Upper lobe of right lung (tissue), 1 donor: ENCODE results near the gene OTUD7B. TPM values are rescaled to one million over a fixed set of nuclear protein-coding genes. Genes with fewer than 3 reads are reported as not detected.

ENCODE experiments used
- ATAC-seq: fragments of 200-7000 bp; cut with Tn5 transposase; one replicate; pipeline ENCODE4 v1.9.1; 2020; ENCODE audit warnings: mild to moderate bottlenecking, moderate library complexity
- DNase-seq: peaks from one replicate; pipeline ENCODE4 v3.0.0-alpha.2; 2020
- H3K27ac ChIP-seq: fragments of 200-600 bp; one replicate; pipeline ENCODE4 v1.8.0; 2022
- H3K27me3 ChIP-seq: fragments of 200-600 bp; one replicate; pipeline ENCODE4 v1.8.0; 2022; ENCODE audit warnings: mild to moderate bottlenecking
- H3K36me3 ChIP-seq: fragments of 200-600 bp; one replicate; pipeline ENCODE4 v1.8.0; 2022
- H3K4me1 ChIP-seq: fragments of 200-600 bp; one replicate; pipeline ENCODE4 v1.8.0; 2022
- H3K4me3 ChIP-seq: fragments of 200-600 bp; one replicate; pipeline ENCODE4 v1.8.0; 2022; ENCODE audit warnings: mild to moderate bottlenecking
- H3K9me3 ChIP-seq: fragments of 200-600 bp; one replicate; pipeline ENCODE4 v1.8.0; 2022
- intact Hi-C: fragments of 100-400 bp; cut with DNase I; formaldehyde crosslinking; loops from one replicate; pipeline ENCODE4 v1.11.0; 2022
- total RNA-seq: library from RNA; stranded (reverse); fragmentation: NEBNext Ultra II Directional; extraction: Animal tissue kit (Norgen Biotek cat#: 25700); gene quantifications from one replicate; pipeline ENCODE4 v1.2.1, GENCODE V29; 2021
- TF ChIP-seq, protein P1 (sequence below): fragments of 200-600 bp; IDR thresholded peaks from one replicate; pipeline ENCODE4 v1.8.0; 2022; ENCODE audit warnings: antibody characterized with exemption
- donor health status: DM: no; HTN: yes; CAD: no; lungs with severe emphysema.

OTUD7B gene
- total RNA-seq, 1 donor from 2014 or later, result 35.3 TPM

DNA sequence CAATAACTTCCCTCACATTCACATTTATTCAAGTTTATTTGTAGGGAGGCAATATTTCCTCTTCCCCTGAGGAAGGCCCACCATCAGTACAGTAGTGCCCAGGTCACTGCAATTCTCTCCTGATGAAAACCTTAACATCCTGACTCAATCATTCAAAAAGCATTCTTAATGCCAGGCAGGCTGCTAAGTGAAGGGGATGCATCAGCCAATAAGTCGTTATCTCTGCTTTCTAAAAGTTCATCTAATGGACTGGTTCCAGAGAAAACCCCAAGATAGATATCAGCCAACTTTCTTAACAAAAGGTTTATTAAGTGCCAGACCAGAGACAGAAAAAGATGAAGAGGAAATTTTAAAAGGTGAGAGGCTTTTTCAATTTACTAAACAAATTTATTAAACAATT is 17.3 kb downstream of the OTUD7B start:
- Histone ChIP-seq H3K9me3 (no peaks in the 10 kb centered on the region), H3K27ac (no peak overlapping the region), H3K4me1 (peaks cover 45% of the 10 kb centered on the region), H3K36me3 (no peaks in the 10 kb centered on the region), H3K27me3 (no peaks in the 10 kb centered on the region), H3K4me3 (no peak overlapping the region)
- DNase-seq, result no peak
- TF ChIP-seq, protein P1, sequence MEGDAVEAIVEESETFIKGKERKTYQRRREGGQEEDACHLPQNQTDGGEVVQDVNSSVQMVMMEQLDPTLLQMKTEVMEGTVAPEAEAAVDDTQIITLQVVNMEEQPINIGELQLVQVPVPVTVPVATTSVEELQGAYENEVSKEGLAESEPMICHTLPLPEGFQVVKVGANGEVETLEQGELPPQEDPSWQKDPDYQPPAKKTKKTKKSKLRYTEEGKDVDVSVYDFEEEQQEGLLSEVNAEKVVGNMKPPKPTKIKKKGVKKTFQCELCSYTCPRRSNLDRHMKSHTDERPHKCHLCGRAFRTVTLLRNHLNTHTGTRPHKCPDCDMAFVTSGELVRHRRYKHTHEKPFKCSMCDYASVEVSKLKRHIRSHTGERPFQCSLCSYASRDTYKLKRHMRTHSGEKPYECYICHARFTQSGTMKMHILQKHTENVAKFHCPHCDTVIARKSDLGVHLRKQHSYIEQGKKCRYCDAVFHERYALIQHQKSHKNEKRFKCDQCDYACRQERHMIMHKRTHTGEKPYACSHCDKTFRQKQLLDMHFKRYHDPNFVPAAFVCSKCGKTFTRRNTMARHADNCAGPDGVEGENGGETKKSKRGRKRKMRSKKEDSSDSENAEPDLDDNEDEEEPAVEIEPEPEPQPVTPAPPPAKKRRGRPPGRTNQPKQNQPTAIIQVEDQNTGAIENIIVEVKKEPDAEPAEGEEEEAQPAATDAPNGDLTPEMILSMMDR, result no peak
- intact Hi-C loops, result no loop called here
- ATAC-seq, result no peak

DNA sequence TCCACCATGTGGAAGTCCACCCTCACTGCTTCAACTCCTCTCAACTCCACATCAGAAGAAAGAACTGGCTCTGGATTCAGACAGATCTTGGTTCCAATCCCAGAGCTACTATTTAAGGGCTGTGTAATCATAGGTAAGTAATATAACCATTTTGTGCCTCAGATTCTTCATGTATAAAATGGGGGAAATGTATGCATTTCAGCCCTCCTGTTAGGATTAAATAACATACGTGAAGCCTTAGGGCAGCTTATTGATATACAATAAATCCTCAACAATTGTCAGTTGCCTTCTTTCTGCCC is 23.3 kb downstream of the OTUD7B start:
- intact Hi-C loops, result no loop called here
- H3K9me3 ChIP-seq, result no peaks in the 10 kb centered on the region
- no peaks in the 10 kb centered on the region for H3K27me3 ChIP-seq
- H3K36me3 ChIP-seq, result no peaks in the 10 kb centered on the region
- H3K4me3 ChIP-seq, result no peak overlapping the region
- H3K4me1 ChIP-seq, result peaks cover 11% of the 10 kb centered on the region
- TF ChIP-seq, protein P1, result no peak
- DNase-seq (no peak), ATAC-seq (no peak)
- H3K27ac ChIP-seq, result no peak overlapping the region

DNA sequence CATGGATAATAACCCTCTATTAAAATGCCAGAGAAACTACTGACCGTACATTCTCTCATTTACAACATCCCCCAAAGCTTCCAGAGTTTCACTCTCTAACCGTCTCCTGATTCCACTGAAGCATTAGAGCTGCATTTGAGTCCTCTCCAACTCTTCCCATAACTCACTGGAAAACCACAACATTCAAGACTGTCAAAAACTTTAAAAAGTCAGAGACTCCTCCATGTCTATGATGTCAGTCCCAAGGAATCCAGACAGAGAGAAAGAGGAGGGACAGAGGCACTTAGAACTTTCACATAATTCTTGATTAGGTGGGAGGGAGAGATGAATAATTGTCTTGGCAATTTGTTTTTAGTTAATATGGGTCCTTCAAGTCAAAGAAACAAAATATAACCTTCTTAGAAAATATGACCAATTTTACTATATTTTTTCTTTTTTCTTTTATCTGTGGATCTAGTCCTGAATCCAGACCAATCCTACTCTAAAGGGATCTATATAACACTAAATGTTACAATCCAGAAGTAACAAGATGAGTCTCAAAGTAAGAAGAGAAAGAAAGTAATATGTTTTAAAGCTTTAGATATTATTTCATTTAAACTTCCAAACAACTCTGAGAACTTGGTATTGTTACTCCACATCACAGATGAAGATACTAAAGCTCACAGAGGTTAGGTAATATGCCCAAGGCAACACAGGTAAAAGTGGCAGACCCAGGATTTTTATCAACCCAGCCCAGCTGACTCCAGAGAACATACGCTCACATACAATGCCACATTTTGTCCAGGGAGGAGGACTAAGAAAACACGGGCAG is 23.8 kb downstream of the OTUD7B start:
- Histone ChIP-seq H3K27ac (no peak overlapping the region), H3K4me1 (peaks cover 11% of the 10 kb centered on the region), H3K36me3 (no peaks in the 10 kb centered on the region), H3K27me3 (no peaks in the 10 kb centered on the region), H3K9me3 (no peaks in the 10 kb centered on the region), H3K4me3 (no peak overlapping the region)
- ATAC-seq, result peak; percentile 36
- no peak for DNase-seq
- TF ChIP-seq, protein P1, result no peak
- intact Hi-C loops, result no loop called here

DNA sequence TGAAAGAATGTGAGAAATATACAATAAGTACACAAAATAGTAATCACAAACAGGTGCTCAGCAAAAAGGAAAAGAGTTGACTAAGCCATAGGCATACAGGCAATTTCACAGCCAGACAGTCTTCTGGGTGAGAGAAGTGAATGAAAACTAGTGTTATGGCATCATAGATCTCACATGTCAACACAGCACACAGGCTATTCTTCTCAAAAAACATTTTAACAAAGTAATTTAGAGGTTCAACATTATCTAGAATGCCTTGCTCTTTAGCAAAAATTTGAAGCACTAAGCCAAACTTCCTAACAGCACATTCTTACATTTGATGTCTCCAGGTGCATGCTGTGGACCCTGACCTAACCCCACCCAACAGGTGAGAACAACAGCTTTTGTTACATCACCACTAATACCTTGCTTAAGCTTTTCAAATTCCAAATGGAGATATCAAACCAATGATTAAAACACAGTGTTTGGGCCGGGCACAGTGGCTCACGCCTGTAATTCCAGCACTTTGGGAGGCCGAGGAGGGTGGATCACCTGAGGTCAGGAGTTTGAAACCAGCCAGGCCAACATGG is 30.5 kb downstream of the OTUD7B start:
- DNase-seq, result no peak
- Histone ChIP-seq H3K36me3 (peaks cover 22% of the 10 kb centered on the region), H3K4me3 (no peak overlapping the region), H3K27ac (no peak overlapping the region), H3K27me3 (no peaks in the 10 kb centered on the region), H3K4me1 (peaks cover 7% of the 10 kb centered on the region), H3K9me3 (no peaks in the 10 kb centered on the region)
- ATAC-seq, result no peak
- TF ChIP-seq, protein P1, result no peak
- intact Hi-C loops, result no loop called here

DNA sequence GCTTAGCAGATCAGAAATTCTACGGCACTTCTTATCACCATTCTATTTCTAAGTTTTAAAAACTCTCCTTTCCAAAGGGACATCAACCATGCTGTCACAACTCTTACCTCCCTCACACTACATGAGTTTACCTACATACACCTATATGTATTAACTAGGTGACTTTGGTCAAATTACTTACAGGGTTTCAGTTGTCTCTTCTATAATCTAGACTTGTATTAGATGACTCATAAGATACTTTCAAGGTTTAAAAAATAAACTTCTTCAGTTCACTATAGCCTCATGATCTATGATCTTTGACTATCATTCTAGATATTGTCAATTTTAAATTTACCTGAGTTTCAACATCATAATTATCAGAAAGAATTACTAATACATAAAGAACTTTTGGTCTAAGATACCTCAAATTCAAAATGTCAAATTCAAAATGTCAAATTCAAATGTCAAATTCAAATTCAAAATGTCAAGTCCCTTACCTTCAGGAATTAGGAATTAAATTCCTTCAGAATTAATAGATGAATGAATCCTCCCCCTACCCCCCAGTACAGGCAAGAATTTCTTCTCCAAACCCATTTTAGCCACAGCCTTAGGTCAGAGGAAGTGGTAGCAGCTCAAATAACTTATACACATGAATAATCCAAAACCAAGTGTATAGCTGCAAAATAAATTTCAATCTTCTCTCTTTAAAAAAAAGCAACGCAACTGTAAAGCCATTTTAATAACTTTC is 31.1 kb downstream of the OTUD7B start:
- DNase-seq (no peak), ATAC-seq (no peak)
- H3K36me3 ChIP-seq, result peaks cover 27% of the 10 kb centered on the region
- no peak overlapping the region for H3K27ac ChIP-seq
- TF ChIP-seq, protein P1, result no peak
- intact Hi-C loops, result no loop called here
- no peaks in the 10 kb centered on the region for H3K27me3 ChIP-seq
- no peak overlapping the region for H3K4me3 ChIP-seq
- no peaks in the 10 kb centered on the region for H3K9me3 ChIP-seq
- peaks cover 7% of the 10 kb centered on the region for H3K4me1 ChIP-seq
